ENCODE results near the gene HDAC4.

- TF ChIP-seq EZH2 (IDR thresholded peaks at IDR 0.05; ENCODE audit: low read depth) (no peak), CTCF (conservative IDR thresholded peaks at IDR 0.05) (no peak)
Measured at GRCh38 chr2:239372835-239373234, 28.0 kb downstream of the HDAC4 start.
